Measurements from ENCODE around the gene OPRM1. TPM values are rescaled to one million over a fixed set of nuclear protein-coding genes. Genes with fewer than 3 reads are reported as not detected.

The OPRM1 gene
- polyA plus RNA-seq, 1 donor (not counting 4 experiments of a cell fraction or from before 2014, with no cell fraction given) = not detected

- dilution Hi-C loops (cut with MboI; ENCODE audit: extremely low pct_ligation_motif_present, low sequenced_read_pairs) = no loop called here
- DNase-seq (ENCODE audit: low read depth, low spot score) (no peak), FAIRE-seq (no peak)
- Histone ChIP-seq H4K20me1 (ENCODE audit: control insufficient read depth, extremely low read depth, insufficient read depth, low read length) (no peaks in the 10 kb centered on the region), H2AFZ (ENCODE audit: control insufficient read depth, low read length) (no peak overlapping the region), H3K9ac (ENCODE audit: control insufficient read depth, extremely low read depth, insufficient read depth, low read length) (no peak overlapping the region), H3K36me3 (ENCODE audit: control insufficient read depth in 2 of 2, extremely low read depth in 1 of 2, insufficient read depth in 2 of 2, low read length in 2 of 2) (no peaks in the 10 kb centered on the region), H3K4me2 (ENCODE audit: control insufficient read depth, extremely low read depth, insufficient read depth, low read depth, low read length) (no peak overlapping the region), H3K79me2 (ENCODE audit: control insufficient read depth, insufficient read depth, low read length) (no peaks in the 10 kb centered on the region), H3K27me3 (ENCODE audit: control insufficient read depth, extremely low read depth, insufficient read depth, low read length) (no peaks in the 10 kb centered on the region), H3K9me1 (ENCODE audit: control insufficient read depth, extremely low read depth, insufficient read depth, low read length) (no peaks in the 10 kb centered on the region), H3K9me3 (ENCODE audit: control insufficient read depth, low read depth, low read length) (no peaks in the 10 kb centered on the region), H3K4me1 (ENCODE audit: control insufficient read depth, extremely low read depth, insufficient read depth, low read length) (no peaks in the 10 kb centered on the region), H3K4me3 (ENCODE audit: control insufficient read depth in 2 of 3, extremely low read depth in 1 of 3, insufficient read depth in 2 of 3, low read depth in 1 of 3, low read length in 3 of 3) (no peak overlapping the region), H3K27ac (ENCODE audit: control insufficient read depth, insufficient read depth, low read length) (no peak overlapping the region)
- TF ChIP-seq CTCF (optimal IDR thresholded peaks at IDR 0.05 in 1 of 3, IDR thresholded peaks at IDR 0.05 in 1 of 3, conservative IDR thresholded peaks at IDR 0.05 in 1 of 3; ENCODE audit: extremely low read depth in 1 of 3, insufficient read depth in 2 of 3, low read length in 3 of 3) (no peak), EZH2 (IDR thresholded peaks at IDR 0.05; ENCODE audit: low read length) (no peak)
These were observed 227.6 kb downstream of the OPRM1 start for GRCh38 chr6:154266560-154267099.

- Histone ChIP-seq H3K4me3 (ENCODE audit: control insufficient read depth in 2 of 3, extremely low read depth in 1 of 3, insufficient read depth in 2 of 3, low read depth in 1 of 3, low read length in 3 of 3) (no peak overlapping the region), H4K20me1 (ENCODE audit: control insufficient read depth, extremely low read depth, insufficient read depth, low read length) (no peaks in the 10 kb centered on the region), H3K9ac (ENCODE audit: control insufficient read depth, extremely low read depth, insufficient read depth, low read length) (no peak overlapping the region), H3K79me2 (ENCODE audit: control insufficient read depth, insufficient read depth, low read length) (no peaks in the 10 kb centered on the region), H3K4me1 (ENCODE audit: control insufficient read depth, extremely low read depth, insufficient read depth, low read length) (no peaks in the 10 kb centered on the region), H3K27me3 (ENCODE audit: control insufficient read depth, extremely low read depth, insufficient read depth, low read length) (no peaks in the 10 kb centered on the region), H3K4me2 (ENCODE audit: control insufficient read depth, extremely low read depth, insufficient read depth, low read depth, low read length) (no peak overlapping the region), H2AFZ (ENCODE audit: control insufficient read depth, low read length) (no peak overlapping the region), H3K9me3 (ENCODE audit: control insufficient read depth, low read depth, low read length) (no peaks in the 10 kb centered on the region), H3K27ac (ENCODE audit: control insufficient read depth, insufficient read depth, low read length) (no peak overlapping the region), H3K9me1 (ENCODE audit: control insufficient read depth, extremely low read depth, insufficient read depth, low read length) (no peaks in the 10 kb centered on the region), H3K36me3 (ENCODE audit: control insufficient read depth in 2 of 2, extremely low read depth in 1 of 2, insufficient read depth in 2 of 2, low read length in 2 of 2) (no peaks in the 10 kb centered on the region)
- FAIRE-seq (no peak), DNase-seq (ENCODE audit: low read depth, low spot score) (no peak)
- TF ChIP-seq CTCF (optimal IDR thresholded peaks at IDR 0.05 in 1 of 3, IDR thresholded peaks at IDR 0.05 in 1 of 3, conservative IDR thresholded peaks at IDR 0.05 in 1 of 3; ENCODE audit: extremely low read depth in 1 of 3, insufficient read depth in 2 of 3, low read length in 3 of 3) (no peak), EZH2 (IDR thresholded peaks at IDR 0.05; ENCODE audit: low read length) (no peak)
- dilution Hi-C loops (cut with MboI; ENCODE audit: extremely low pct_ligation_motif_present, low sequenced_read_pairs) = no loop called here
These were observed 228.6 kb downstream of the OPRM1 start for GRCh38 chr6:154267508-154268106.
